Measurements from ENCODE around the gene SMARCD3.

DNA sequence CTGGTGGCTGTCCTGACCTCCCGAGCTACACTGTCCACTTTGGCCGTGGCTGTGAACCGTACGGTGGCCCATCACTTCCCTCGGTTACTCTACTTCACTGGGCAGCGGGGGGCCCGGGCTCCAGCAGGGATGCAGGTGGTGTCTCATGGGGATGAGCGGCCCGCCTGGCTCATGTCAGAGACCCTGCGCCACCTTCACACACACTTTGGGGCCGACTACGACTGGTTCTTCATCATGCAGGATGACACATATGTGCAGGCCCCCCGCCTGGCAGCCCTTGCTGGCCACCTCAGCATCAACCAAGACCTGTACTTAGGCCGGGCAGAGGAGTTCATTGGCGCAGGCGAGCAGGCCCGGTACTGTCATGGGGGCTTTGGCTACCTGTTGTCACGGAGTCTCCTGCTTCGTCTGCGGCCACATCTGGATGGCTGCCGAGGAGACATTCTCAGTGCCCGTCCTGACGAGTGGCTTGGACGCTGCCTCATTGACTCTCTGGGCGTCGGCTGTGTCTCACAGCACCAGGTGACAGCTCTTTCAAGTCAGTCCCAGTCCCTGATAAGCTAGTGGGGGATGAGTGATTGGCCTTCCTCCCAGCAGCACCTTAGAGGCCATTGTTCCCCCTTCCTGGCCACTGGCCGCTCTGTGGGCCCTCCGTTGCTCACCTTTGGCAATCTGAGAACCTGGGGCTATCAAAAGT is 13.3 kb downstream of the SMARCD3 start:
- TF ChIP-seq, protein P1, sequence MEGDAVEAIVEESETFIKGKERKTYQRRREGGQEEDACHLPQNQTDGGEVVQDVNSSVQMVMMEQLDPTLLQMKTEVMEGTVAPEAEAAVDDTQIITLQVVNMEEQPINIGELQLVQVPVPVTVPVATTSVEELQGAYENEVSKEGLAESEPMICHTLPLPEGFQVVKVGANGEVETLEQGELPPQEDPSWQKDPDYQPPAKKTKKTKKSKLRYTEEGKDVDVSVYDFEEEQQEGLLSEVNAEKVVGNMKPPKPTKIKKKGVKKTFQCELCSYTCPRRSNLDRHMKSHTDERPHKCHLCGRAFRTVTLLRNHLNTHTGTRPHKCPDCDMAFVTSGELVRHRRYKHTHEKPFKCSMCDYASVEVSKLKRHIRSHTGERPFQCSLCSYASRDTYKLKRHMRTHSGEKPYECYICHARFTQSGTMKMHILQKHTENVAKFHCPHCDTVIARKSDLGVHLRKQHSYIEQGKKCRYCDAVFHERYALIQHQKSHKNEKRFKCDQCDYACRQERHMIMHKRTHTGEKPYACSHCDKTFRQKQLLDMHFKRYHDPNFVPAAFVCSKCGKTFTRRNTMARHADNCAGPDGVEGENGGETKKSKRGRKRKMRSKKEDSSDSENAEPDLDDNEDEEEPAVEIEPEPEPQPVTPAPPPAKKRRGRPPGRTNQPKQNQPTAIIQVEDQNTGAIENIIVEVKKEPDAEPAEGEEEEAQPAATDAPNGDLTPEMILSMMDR (conservative IDR thresholded peaks at IDR 0.05; ENCODE audit: low read length), result no peak
- no peak for TF ChIP-seq EZH2phosphoT487 (IDR thresholded peaks at IDR 0.05; ENCODE audit: borderline replicate concordance, low read depth, low read length)
